22Rv1 (cell line): ENCODE results near the gene VSIG10.

Experiments
- H3K27ac ChIP-seq: fragments of 450-650 bp; 2 replicates; pipeline ENCODE4 v1.5.1; 2017
- CTCF ChIP-seq: fragments of 450-650 bp; IDR thresholded peaks from 2 replicates; pipeline ENCODE4 v1.5.1; 2017; ENCODE audit warnings: mild to moderate bottlenecking
- ZFX ChIP-seq: fragments of 450-650 bp; IDR thresholded peaks from 2 replicates; pipeline ENCODE4 v1.6.1; 2017; ENCODE audit warnings: antibody characterized with exemption, borderline replicate concordance

The VSIG10 gene

GRCh38 chr12:118109088-118109487 is 5.3 kb upstream of the VSIG10 start:
- TF ChIP-seq ZFX, result no peak
- TF ChIP-seq CTCF, result no peak
- no peak overlapping the region for H3K27ac ChIP-seq

GRCh38 chr12:118107694-118108093 is 3.9 kb upstream of the VSIG10 start:
- no peak for TF ChIP-seq CTCF
- no peak for TF ChIP-seq ZFX
- no peak overlapping the region for H3K27ac ChIP-seq

- H3K27ac ChIP-seq, result no peak overlapping the region; the same call in 1 of the 2 replicates
- TF ChIP-seq ZFX (no peak), CTCF (no peak)
Observed at GRCh38 chr12:118107011-118107410, 3.2 kb upstream of the VSIG10 start.

- TF ChIP-seq ZFX (no peak), CTCF (no peak)
Observed at GRCh38 chr12:118103201-118103600, 610 bp downstream of the VSIG10 start.

GRCh38 chr12:118102609-118103008 is 1.2 kb downstream of the VSIG10 start:
- H3K27ac ChIP-seq, result peak overlapping the region; percentile 85
- TF ChIP-seq CTCF (no peak), ZFX (no peak)

More at GRCh38 chr12:118103201-118103600, 610 bp downstream of the VSIG10 start:
- H3K27ac ChIP-seq, result peak overlapping the region; percentile 85

- TF ChIP-seq CTCF (no peak), ZFX (no peak)
Observed at GRCh38 chr12:118102070-118102469, 1.7 kb downstream of the VSIG10 start.

GRCh38 chr12:118101051-118101450 is 2.8 kb downstream of the VSIG10 start:
- TF ChIP-seq CTCF, result no peak
- TF ChIP-seq ZFX, result no peak
- H3K27ac ChIP-seq, result no peak overlapping the region

More at GRCh38 chr12:118102070-118102469, 1.7 kb downstream of the VSIG10 start:
- peak overlapping the region; percentile 85; the same call in 1 of the 2 replicates for H3K27ac ChIP-seq
